ENCODE results near the gene INTS1.

Gene INTS1

DNA sequence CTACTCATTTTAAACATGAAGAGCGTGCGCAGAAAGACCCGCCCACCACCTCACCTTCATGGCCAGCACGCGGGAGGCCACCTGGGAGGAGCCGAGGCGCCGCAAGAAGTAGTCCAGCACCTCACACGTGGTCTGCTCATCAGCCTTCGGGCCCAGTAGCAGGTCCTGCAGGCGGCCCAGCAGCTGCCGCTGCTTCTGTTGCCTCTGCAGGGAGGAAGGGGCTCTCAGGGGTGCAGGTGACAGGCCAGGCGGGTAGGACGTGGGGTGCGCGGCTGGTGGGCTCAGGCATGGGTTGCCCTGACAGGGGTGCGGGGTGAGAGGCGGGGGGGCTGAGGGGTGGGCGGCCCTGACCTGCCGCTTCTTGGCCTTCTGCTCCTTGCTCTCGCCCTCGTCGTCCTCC lies 17.6 kb downstream of the INTS1 start:
- no peak for DNase-seq (ENCODE audit: extremely low read depth, low read depth)
- TF ChIP-seq, protein P1, sequence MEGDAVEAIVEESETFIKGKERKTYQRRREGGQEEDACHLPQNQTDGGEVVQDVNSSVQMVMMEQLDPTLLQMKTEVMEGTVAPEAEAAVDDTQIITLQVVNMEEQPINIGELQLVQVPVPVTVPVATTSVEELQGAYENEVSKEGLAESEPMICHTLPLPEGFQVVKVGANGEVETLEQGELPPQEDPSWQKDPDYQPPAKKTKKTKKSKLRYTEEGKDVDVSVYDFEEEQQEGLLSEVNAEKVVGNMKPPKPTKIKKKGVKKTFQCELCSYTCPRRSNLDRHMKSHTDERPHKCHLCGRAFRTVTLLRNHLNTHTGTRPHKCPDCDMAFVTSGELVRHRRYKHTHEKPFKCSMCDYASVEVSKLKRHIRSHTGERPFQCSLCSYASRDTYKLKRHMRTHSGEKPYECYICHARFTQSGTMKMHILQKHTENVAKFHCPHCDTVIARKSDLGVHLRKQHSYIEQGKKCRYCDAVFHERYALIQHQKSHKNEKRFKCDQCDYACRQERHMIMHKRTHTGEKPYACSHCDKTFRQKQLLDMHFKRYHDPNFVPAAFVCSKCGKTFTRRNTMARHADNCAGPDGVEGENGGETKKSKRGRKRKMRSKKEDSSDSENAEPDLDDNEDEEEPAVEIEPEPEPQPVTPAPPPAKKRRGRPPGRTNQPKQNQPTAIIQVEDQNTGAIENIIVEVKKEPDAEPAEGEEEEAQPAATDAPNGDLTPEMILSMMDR (IDR thresholded peaks at IDR 0.05; ENCODE audit: low read depth, low read length, missing control alignments) = no peak
- H3K4me3 ChIP-seq (replicated peaks; ENCODE audit: low read depth, low read length) = no peak overlapping the region

DNA sequence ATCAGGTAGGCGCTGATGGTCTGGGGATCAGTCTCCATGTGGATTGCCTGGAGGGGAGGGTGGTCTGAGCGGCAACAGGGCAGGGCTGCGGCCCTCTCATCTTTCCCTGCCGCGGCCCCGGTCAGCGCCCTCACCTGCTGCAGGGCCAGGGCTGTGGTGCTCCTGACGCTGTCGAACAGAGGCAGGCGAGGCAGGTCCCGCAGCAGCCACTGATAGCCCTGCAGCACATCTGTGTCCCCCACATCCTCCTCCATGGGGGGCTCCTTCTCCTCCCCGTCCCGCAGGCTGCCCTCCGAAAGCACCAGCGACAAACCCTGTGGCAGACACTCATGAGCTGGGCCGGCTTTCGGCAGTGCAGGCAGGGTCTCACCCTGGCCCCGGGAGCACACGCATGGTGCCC lies 19.0 kb downstream of the INTS1 start:
- H3K4me3 ChIP-seq (replicated peaks; ENCODE audit: low read depth, low read length) = no peak overlapping the region
- no peak for DNase-seq (ENCODE audit: extremely low read depth, low read depth)
- TF ChIP-seq, protein P1 (IDR thresholded peaks at IDR 0.05; ENCODE audit: low read depth, low read length, missing control alignments) = no peak

DNA sequence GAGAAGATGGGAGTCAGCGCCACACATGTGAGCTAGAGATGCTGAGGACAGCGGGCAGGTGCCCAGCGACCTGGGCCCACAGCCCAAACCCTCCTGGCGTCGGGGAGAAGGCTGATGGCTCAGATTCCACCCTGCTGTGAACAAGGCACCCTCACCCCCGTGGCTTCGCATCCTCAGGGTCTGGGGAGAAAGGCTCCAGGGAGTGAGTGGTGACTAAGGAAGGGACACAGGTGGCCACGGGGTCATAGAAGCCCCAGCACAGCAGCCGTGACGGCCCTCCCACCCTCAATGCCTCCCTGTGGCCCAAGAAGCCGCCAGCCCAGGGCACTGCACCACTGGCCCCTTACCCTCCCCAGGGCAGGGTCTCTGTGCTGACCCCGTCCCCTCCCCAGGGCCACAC lies 19.6 kb downstream of the INTS1 start:
- DNase-seq (ENCODE audit: extremely low read depth, low read depth) = no peak
- no peak overlapping the region for H3K4me3 ChIP-seq (replicated peaks; ENCODE audit: low read depth, low read length)
- TF ChIP-seq, protein P1 (IDR thresholded peaks at IDR 0.05; ENCODE audit: low read depth, low read length, missing control alignments) = no peak

DNA sequence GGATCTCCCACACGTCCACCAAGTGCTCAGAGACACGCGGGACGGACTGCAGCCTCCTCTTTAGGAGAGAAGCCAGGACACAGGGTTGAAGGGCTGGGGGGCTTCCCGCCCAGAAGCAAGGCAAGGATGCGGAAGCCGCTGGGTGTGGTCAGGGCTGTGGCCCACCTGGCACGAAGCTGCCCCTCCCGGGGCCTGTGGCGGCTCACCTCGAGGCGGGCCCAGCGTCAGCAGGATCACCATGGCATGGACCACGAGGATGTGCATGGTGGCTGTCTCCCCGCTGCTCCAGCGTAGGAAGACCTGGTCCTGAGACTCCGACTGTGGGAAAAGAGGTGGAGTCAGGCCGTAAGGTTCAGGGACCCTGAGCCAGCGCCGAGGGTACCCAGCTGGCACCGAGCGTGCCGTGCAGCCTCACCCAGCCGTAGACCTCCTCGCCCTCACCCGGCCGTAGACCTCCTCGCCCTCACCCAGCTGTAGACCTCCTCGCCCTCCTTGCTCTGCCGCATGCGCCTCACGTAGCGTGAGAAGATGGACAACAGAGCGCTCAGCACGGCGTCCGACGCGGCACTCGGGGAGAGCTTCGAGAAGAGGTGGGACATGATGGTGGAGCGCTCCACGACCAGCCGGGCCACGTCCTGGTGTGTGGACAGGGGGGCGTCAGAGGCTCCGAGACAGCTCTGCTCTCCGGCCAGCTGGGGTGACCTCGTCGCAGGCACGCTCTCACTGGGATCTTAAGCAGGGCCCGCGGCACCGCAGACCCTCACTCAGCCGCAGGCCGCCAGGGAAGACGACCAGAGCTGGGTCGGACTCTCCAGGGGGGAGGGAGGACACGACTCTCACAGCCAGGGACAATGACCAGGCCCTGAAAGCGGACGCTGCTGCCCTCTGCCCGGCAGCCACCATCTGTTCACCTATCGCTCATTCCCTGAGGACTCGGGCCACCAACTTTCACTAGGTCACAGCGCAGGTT lies 20.4 kb downstream of the INTS1 start:
- DNase-seq (ENCODE audit: extremely low read depth, low read depth) = no peak
- no peak overlapping the region for H3K4me3 ChIP-seq (replicated peaks; ENCODE audit: low read depth, low read length)
- TF ChIP-seq, protein P1 (IDR thresholded peaks at IDR 0.05; ENCODE audit: low read depth, low read length, missing control alignments) = no peak

DNA sequence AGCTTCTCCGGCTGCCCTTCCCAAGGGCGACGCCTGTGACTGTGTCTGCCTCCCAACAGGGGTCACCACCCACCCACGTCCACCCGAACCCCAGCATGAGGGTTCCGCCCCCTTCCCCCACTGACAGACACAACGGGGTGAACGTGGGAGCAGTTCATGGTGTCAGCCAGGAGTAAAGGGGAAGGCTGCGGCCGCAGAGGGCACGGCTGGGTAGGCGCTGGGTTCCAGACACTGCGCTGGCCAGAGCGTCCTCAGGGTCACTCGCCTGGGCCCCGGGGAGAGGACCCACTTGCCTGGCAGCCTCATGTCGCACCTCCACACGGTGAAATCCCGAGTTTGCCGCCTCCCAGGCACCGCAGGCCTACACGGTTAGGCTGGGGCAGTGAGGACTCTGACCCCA lies 21.1 kb downstream of the INTS1 start:
- DNase-seq (ENCODE audit: extremely low read depth, low read depth) = no peak
- H3K4me3 ChIP-seq (replicated peaks; ENCODE audit: low read depth, low read length) = no peak overlapping the region
- TF ChIP-seq, protein P1 (IDR thresholded peaks at IDR 0.05; ENCODE audit: low read depth, low read length, missing control alignments) = no peak

DNA sequence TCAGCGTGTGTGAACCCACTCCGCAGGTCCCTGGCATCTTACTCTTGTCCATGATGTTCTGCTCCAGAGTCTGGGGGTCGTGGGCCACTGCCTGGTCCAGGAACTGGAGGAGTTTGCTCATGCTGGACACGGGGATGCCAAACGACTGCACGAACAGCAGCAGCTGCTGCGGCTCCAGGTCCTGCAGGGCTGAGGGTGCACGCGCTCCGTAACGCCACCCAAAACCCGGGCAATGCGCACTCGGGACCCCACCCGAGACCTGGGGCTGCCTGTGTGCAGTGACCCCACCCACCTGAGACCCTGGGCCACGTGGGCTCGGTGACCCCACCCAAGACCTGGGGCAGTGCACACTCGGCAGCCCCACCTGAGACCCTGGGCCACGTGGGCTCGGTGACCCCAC lies 22.9 kb downstream of the INTS1 start:
- no peak overlapping the region for H3K4me3 ChIP-seq (replicated peaks; ENCODE audit: low read depth, low read length)
- no peak for DNase-seq (ENCODE audit: extremely low read depth, low read depth)
- TF ChIP-seq, protein P1 (IDR thresholded peaks at IDR 0.05; ENCODE audit: low read depth, low read length, missing control alignments) = no peak

Measured in HFF-Myc (cell line).